Measurements from ENCODE around the gene COL16A1.

COL16A1 gene

GRCh38 chr1:31663622-31664452, 40.0 kb downstream of the COL16A1 start:
- no peak for DNase-seq

GRCh38 chr1:31662463-31662862, 41.4 kb downstream of the COL16A1 start:
- DNase-seq = no peak

GRCh38 chr1:31661856-31662255, 42.0 kb downstream of the COL16A1 start:
- DNase-seq = no peak

GRCh38 chr1:31660871-31661455, 42.9 kb downstream of the COL16A1 start:
- no peak for DNase-seq

GRCh38 chr1:31659889-31660288, 43.9 kb downstream of the COL16A1 start:
- DNase-seq = no peak

GRCh38 chr1:31658721-31659120, 45.1 kb downstream of the COL16A1 start:
- DNase-seq = no peak

GRCh38 chr1:31657972-31658510, 45.8 kb downstream of the COL16A1 start:
- no peak for DNase-seq

GRCh38 chr1:31657020-31657804, 46.6 kb downstream of the COL16A1 start:
- DNase-seq = no peak

- no peak for DNase-seq
These were observed 48.1 kb downstream of the COL16A1 start for GRCh38 chr1:31655756-31656155.

- no peak for DNase-seq
These were observed 48.7 kb downstream of the COL16A1 start for GRCh38 chr1:31655104-31655503.

- no peak for DNase-seq
These were observed 49.4 kb downstream of the COL16A1 start for GRCh38 chr1:31654474-31654776.

- DNase-seq = no peak
These were observed 49.9 kb downstream of the COL16A1 start for GRCh38 chr1:31653717-31654473.

GRCh38 chr1:31652891-31653499, 50.8 kb downstream of the COL16A1 start:
- DNase-seq = no peak

GRCh38 chr1:31651766-31652165, 52.1 kb downstream of the COL16A1 start:
- DNase-seq = no peak

GRCh38 chr1:31651089-31651420, 52.8 kb downstream of the COL16A1 start:
- no peak for DNase-seq

- DNase-seq = no peak
These were observed 53.4 kb downstream of the COL16A1 start for GRCh38 chr1:31650161-31651088.

- DNase-seq = no peak
These were observed 55.0 kb downstream of the COL16A1 start for GRCh38 chr1:31648641-31649357.

- DNase-seq = no peak
These were observed 55.6 kb downstream of the COL16A1 start for GRCh38 chr1:31648190-31648589.

- no peak for DNase-seq
These were observed 56.7 kb downstream of the COL16A1 start for GRCh38 chr1:31647106-31647505.

GRCh38 chr1:31646259-31646960, 57.4 kb downstream of the COL16A1 start:
- DNase-seq = no peak

Data from SHP77 treated with DMSO at 0.1 percent for 48 hours (cell line).